GM23338 (cell line): ENCODE results near the gene SH3RF2. TPM values are rescaled to one million over a fixed set of nuclear protein-coding genes. Genes with fewer than 3 reads are reported as not detected.
A peak's percentile ranks its signal among the peaks of the same experiment; 100 is the strongest.

Experiments used
- ATAC-seq: fragments of 200-7000 bp; cut with Tn5 transposase; 3 replicates; pipeline ENCODE4 v1.9.1; 2020
- DNase-seq: peaks from one replicate; pipeline ENCODE4 v3.0.0-alpha.2; 2015; ENCODE audit warnings: low spot score
- H2AFZ ChIP-seq: fragments of 200-600 bp; sonication (generic); 2 replicates; pipeline ENCODE4 v1.8.0; 2016; ENCODE audit warnings: antibody characterized with exemption, mild to moderate bottlenecking, moderate library complexity
- H3F3A ChIP-seq: fragments of 200-600 bp; sonication (generic); replicated peaks from 2 replicates; pipeline ENCODE4 v1.8.0; 2017; ENCODE audit warnings: antibody characterized with exemption, mixed run types, low read depth
- H3K27ac ChIP-seq: fragments of 200-600 bp; sonication (generic); 2 replicates; pipeline ENCODE4 v1.6.1; 2016; ENCODE audit warnings: low read depth
- H3K27me3 ChIP-seq: fragments of 200-600 bp; sonication (generic); 2 replicates; pipeline ENCODE4 v1.8.0; 2016; ENCODE audit warnings: mild to moderate bottlenecking, mixed run types, moderate library complexity; ENCODE audit not compliant: insufficient read depth
- H3K36me3 ChIP-seq: fragments of 200-600 bp; sonication (generic); 2 replicates; pipeline ENCODE4 v1.8.0; 2016; ENCODE audit warnings: mild to moderate bottlenecking; ENCODE audit not compliant: insufficient read depth
- H3K4me1 ChIP-seq: fragments of 200-600 bp; sonication (generic); 2 replicates; pipeline ENCODE4 v1.8.0; 2016; ENCODE audit warnings: mild to moderate bottlenecking, moderate library complexity; ENCODE audit not compliant: insufficient read depth
- H3K4me2 ChIP-seq: fragments of 200-600 bp; sonication (generic); 2 replicates; pipeline ENCODE4 v1.7.1; 2017; ENCODE audit warnings: mixed run types
- H3K4me3 ChIP-seq: fragments of 200-600 bp; sonication (generic); 2 replicates; pipeline ENCODE4 v1.6.1; 2016; ENCODE audit warnings: mixed run types
- H3K79me2 ChIP-seq: fragments of 200-600 bp; sonication (generic); replicated peaks from 2 replicates; pipeline ENCODE4 v1.8.0; 2017; ENCODE audit warnings: mild to moderate bottlenecking; ENCODE audit not compliant: insufficient read depth
- H3K9me2 ChIP-seq: fragments of 200-600 bp; sonication (generic); 2 replicates; pipeline ENCODE4 v1.8.0; 2017; ENCODE audit not compliant: insufficient read depth
- H4K20me1 ChIP-seq: fragments of 200-600 bp; sonication (generic); replicated peaks from 2 replicates; pipeline ENCODE4 v1.8.0; 2017; ENCODE audit warnings: mild to moderate bottlenecking; ENCODE audit not compliant: insufficient read depth
- H3K27ac Mint-ChIP-seq: 2 replicates; pipeline ENCODE4 v1.8.0; 2020; ENCODE audit warnings: inconsistent platforms, mild to moderate bottlenecking, moderate library complexity, mixed read lengths
- H3K27me3 Mint-ChIP-seq: 3 replicates; pipeline ENCODE4 v1.8.0; 2022; ENCODE audit warnings: low read depth, mild to moderate bottlenecking, moderate library complexity, mixed read lengths, inconsistent platforms; ENCODE audit not compliant: insufficient read depth, poor library complexity
- H3K36me3 Mint-ChIP-seq: 3 replicates; pipeline ENCODE4 v1.8.0; 2021; ENCODE audit warnings: low read depth, mild to moderate bottlenecking, inconsistent platforms, moderate library complexity, mixed read lengths
- H3K4me1 Mint-ChIP-seq: 3 replicates; pipeline ENCODE4 v1.8.0; 2020; ENCODE audit warnings: mild to moderate bottlenecking, inconsistent platforms, mixed read lengths
- H3K4me3 Mint-ChIP-seq: 3 replicates; pipeline ENCODE4 v1.8.0; 2021; ENCODE audit warnings: moderate library complexity, mild to moderate bottlenecking, inconsistent platforms, mixed read lengths
- H3K9me3 Mint-ChIP-seq: 3 replicates; pipeline ENCODE4 v1.8.0; 2020; ENCODE audit warnings: moderate library complexity, mild to moderate bottlenecking, inconsistent platforms, mixed read lengths
- CREB1 ChIP-seq: fragments of 250-450 bp; sonication (Bioruptor Pico); IDR thresholded peaks from 2 replicates; pipeline ENCODE4 v1.5.0; 2020; ENCODE audit warnings: low read depth, mild to moderate bottlenecking, moderate library complexity
- EZH2 ChIP-seq: fragments of 200-600 bp; sonication (generic); IDR thresholded peaks from one replicate; pipeline ENCODE4 v1.8.0; 2017; ENCODE audit warnings: antibody characterized with exemption, mild to moderate bottlenecking, low read depth; ENCODE audit not compliant: unreplicated experiment
- JUNB ChIP-seq: IDR thresholded peaks from one replicate; pipeline ENCODE4 v1.6.1; 2016; ENCODE audit warnings: antibody characterized with exemption; ENCODE audit not compliant: unreplicated experiment
- POLR2AphosphoS5 ChIP-seq: IDR thresholded peaks from 2 replicates; pipeline ENCODE4 v1.6.1; 2016; ENCODE audit warnings: antibody characterized with exemption, low read depth
- ZNF331 ChIP-seq: fragments of 250-450 bp; sonication (Bioruptor Pico); IDR thresholded peaks from 2 replicates; pipeline ENCODE4 v1.5.0; 2020; ENCODE audit warnings: low read depth, mild to moderate bottlenecking, moderate library complexity
- polyA plus RNA-seq: library from polyadenylated mRNA; unstranded; fragments of >200 nt; fragmentation: Nextera tagmentation; extraction: Ambion mirVana; gene quantifications from 2 replicates; pipeline ENCODE4 v1.2.1, GENCODE V29; 2016
- total RNA-seq: library from RNA; depleted of rRNA; stranded (reverse); fragments of >200 nt; shearing (Covaris generic); gene quantifications from 2 replicates; pipeline ENCODE4 v1.2.3, GENCODE V29; 2014
- TF ChIP-seq, protein P1 (sequence below): IDR thresholded peaks from one replicate; pipeline ENCODE4 v1.6.1; 2018; ENCODE audit warnings: antibody characterized with exemption; ENCODE audit not compliant: unreplicated experiment
- TF ChIP-seq, protein P2 (sequence below), 2 experiments: fragments of 200-600 bp in 1 of 2; sonication (generic) in 1 of 2; conservative IDR thresholded peaks; 2 replicates each; pipeline versions ENCODE4 v1.5.1 to v1.6.1; 2016 to 2017; ENCODE audit warnings: antibody characterized with exemption in 2 of 2, low read depth in 2 of 2, mild to moderate bottlenecking in 2 of 2, moderate library complexity in 1 of 2
- TF ChIP-seq, protein P3 (sequence below): fragments of 250-450 bp; sonication (Bioruptor Pico); IDR thresholded peaks from 2 replicates; pipeline ENCODE4 v1.5.0; 2020; ENCODE audit warnings: mild to moderate bottlenecking, moderate library complexity

Gene SH3RF2
- total and polyA plus RNA-seq, 2 experiments from 2014 or later: 1.7 to 2.4 TPM

DNA sequence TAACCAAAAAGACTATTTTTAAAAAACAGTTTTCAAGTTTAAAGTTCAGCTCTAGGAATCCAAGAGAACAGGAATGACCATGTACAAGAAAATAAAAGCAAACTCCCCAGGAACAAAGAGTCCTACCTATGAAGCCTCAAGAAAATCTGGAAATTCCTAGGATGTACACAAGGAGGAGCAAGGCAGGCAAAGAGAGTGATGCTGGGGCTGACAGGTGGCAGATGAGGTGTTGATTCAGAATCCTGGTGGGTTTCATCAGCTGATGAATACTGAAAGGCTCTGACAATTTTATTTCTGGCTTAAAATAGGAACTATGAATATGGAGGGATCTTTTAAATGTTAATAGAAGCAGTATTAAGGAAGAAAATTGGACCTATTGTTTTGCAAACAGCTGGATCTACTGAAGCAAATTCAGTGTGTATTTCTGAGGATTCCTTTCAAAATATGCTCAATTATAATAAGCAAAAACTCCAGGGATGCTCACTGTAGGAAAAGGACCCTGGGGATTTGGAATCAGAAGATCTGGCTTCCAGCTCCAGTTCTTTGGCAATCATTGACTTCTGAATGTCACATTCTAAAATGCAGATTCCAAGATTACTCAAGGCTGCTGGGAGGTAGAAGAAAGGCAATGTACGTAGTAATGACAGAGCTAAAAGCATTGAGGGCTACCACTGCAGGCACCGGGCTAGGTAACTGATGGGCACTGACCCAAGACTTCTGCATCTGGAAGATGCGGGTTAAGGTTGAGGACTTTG is 28.0 kb upstream of the SH3RF2 start:
- Histone ChIP-seq H3F3A (no peaks in the 10 kb centered on the region), H3K27ac (no peak overlapping the region), H3K4me1 (0 out of 2 replicates have a peak, but pooled peaks cover 5% of the 10 kb centered on the region), H3K4me3 (no peak overlapping the region), H4K20me1 (no peaks in the 10 kb centered on the region), H3K79me2 (no peaks in the 10 kb centered on the region), H3K9me2 (no peaks in the 10 kb centered on the region), H3K27me3 (no peaks in the 10 kb centered on the region), H3K36me3 (no peaks in the 10 kb centered on the region), H3K4me2 (no peak overlapping the region), H2AFZ (peak overlapping the region; percentile 9; the same call in 1 of the 2 replicates)
- Mint-ChIP-seq H3K36me3 (no peaks in the 10 kb centered on the region), H3K4me3 (no peak overlapping the region), H3K27me3 (peaks cover 4% of the 10 kb centered on the region), H3K9me3 (no peaks in the 10 kb centered on the region), H3K27ac (no peak overlapping the region), H3K4me1 (peaks cover 7% of the 10 kb centered on the region)
- ATAC-seq (peak; percentile 68), DNase-seq (peak; percentile 62)
- TF ChIP-seq EZH2 (no peak), CREB1 (CRISPR knock-in tag) (no peak), ZNF331 (CRISPR knock-in tag) (no peak)
- TF ChIP-seq, protein P1, sequence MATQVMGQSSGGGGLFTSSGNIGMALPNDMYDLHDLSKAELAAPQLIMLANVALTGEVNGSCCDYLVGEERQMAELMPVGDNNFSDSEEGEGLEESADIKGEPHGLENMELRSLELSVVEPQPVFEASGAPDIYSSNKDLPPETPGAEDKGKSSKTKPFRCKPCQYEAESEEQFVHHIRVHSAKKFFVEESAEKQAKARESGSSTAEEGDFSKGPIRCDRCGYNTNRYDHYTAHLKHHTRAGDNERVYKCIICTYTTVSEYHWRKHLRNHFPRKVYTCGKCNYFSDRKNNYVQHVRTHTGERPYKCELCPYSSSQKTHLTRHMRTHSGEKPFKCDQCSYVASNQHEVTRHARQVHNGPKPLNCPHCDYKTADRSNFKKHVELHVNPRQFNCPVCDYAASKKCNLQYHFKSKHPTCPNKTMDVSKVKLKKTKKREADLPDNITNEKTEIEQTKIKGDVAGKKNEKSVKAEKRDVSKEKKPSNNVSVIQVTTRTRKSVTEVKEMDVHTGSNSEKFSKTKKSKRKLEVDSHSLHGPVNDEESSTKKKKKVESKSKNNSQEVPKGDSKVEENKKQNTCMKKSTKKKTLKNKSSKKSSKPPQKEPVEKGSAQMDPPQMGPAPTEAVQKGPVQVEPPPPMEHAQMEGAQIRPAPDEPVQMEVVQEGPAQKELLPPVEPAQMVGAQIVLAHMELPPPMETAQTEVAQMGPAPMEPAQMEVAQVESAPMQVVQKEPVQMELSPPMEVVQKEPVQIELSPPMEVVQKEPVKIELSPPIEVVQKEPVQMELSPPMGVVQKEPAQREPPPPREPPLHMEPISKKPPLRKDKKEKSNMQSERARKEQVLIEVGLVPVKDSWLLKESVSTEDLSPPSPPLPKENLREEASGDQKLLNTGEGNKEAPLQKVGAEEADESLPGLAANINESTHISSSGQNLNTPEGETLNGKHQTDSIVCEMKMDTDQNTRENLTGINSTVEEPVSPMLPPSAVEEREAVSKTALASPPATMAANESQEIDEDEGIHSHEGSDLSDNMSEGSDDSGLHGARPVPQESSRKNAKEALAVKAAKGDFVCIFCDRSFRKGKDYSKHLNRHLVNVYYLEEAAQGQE: no peak
- TF ChIP-seq, protein P2, sequence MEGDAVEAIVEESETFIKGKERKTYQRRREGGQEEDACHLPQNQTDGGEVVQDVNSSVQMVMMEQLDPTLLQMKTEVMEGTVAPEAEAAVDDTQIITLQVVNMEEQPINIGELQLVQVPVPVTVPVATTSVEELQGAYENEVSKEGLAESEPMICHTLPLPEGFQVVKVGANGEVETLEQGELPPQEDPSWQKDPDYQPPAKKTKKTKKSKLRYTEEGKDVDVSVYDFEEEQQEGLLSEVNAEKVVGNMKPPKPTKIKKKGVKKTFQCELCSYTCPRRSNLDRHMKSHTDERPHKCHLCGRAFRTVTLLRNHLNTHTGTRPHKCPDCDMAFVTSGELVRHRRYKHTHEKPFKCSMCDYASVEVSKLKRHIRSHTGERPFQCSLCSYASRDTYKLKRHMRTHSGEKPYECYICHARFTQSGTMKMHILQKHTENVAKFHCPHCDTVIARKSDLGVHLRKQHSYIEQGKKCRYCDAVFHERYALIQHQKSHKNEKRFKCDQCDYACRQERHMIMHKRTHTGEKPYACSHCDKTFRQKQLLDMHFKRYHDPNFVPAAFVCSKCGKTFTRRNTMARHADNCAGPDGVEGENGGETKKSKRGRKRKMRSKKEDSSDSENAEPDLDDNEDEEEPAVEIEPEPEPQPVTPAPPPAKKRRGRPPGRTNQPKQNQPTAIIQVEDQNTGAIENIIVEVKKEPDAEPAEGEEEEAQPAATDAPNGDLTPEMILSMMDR (conservative IDR thresholded peaks at IDR 0.05; ENCODE audit: low read depth in 2 of 2): peak; percentile 55 to 62

DNA sequence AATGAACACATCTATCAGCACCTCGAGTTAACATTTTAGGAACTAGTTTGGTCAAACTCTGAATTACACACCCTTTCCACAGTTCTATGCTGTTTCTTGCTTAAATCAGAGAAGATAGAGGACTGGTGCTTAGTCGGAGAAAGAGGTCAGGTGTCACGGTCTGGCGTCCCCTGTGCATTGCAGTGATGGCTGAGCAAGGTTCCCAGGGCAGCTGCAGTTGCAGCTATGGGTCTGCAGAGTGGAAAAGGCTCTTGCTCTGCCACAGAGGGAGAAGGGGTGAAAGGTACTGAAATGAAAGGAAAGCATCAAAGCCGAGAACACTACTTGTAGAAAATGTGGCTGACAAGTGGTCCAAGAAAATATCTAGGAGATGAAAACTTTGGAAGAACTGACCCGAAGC is 25.2 kb upstream of the SH3RF2 start:
- no peak overlapping the region for H3K4me2 ChIP-seq
- ATAC-seq: no peak; the same call in 2 of the 3 replicates
- no peak overlapping the region for H3K27ac ChIP-seq
- no peaks in the 10 kb centered on the region for H4K20me1 ChIP-seq
- peaks cover 5% of the 10 kb centered on the region; the same call in 1 of the 2 replicates for H3K9me2 ChIP-seq
- Mint-ChIP-seq H3K27ac (no peak overlapping the region), H3K4me1 (peaks cover 7% of the 10 kb centered on the region), H3K36me3 (no peaks in the 10 kb centered on the region), H3K27me3 (peaks cover 4% of the 10 kb centered on the region), H3K4me3 (no peak overlapping the region), H3K9me3 (no peaks in the 10 kb centered on the region)
- H3K79me2 ChIP-seq: no peaks in the 10 kb centered on the region
- H3K36me3 ChIP-seq: no peaks in the 10 kb centered on the region
- H3K27me3 ChIP-seq: no peaks in the 10 kb centered on the region
- no peak overlapping the region for H3K4me3 ChIP-seq
- DNase-seq: no peak
- H3K4me1 ChIP-seq: 0 out of 2 replicates have a peak, but pooled peaks cover 5% of the 10 kb centered on the region
- H3F3A ChIP-seq: no peaks in the 10 kb centered on the region
- no peak overlapping the region for H2AFZ ChIP-seq
- no peak for TF ChIP-seq POLR2AphosphoS5
- TF ChIP-seq, protein P3, sequence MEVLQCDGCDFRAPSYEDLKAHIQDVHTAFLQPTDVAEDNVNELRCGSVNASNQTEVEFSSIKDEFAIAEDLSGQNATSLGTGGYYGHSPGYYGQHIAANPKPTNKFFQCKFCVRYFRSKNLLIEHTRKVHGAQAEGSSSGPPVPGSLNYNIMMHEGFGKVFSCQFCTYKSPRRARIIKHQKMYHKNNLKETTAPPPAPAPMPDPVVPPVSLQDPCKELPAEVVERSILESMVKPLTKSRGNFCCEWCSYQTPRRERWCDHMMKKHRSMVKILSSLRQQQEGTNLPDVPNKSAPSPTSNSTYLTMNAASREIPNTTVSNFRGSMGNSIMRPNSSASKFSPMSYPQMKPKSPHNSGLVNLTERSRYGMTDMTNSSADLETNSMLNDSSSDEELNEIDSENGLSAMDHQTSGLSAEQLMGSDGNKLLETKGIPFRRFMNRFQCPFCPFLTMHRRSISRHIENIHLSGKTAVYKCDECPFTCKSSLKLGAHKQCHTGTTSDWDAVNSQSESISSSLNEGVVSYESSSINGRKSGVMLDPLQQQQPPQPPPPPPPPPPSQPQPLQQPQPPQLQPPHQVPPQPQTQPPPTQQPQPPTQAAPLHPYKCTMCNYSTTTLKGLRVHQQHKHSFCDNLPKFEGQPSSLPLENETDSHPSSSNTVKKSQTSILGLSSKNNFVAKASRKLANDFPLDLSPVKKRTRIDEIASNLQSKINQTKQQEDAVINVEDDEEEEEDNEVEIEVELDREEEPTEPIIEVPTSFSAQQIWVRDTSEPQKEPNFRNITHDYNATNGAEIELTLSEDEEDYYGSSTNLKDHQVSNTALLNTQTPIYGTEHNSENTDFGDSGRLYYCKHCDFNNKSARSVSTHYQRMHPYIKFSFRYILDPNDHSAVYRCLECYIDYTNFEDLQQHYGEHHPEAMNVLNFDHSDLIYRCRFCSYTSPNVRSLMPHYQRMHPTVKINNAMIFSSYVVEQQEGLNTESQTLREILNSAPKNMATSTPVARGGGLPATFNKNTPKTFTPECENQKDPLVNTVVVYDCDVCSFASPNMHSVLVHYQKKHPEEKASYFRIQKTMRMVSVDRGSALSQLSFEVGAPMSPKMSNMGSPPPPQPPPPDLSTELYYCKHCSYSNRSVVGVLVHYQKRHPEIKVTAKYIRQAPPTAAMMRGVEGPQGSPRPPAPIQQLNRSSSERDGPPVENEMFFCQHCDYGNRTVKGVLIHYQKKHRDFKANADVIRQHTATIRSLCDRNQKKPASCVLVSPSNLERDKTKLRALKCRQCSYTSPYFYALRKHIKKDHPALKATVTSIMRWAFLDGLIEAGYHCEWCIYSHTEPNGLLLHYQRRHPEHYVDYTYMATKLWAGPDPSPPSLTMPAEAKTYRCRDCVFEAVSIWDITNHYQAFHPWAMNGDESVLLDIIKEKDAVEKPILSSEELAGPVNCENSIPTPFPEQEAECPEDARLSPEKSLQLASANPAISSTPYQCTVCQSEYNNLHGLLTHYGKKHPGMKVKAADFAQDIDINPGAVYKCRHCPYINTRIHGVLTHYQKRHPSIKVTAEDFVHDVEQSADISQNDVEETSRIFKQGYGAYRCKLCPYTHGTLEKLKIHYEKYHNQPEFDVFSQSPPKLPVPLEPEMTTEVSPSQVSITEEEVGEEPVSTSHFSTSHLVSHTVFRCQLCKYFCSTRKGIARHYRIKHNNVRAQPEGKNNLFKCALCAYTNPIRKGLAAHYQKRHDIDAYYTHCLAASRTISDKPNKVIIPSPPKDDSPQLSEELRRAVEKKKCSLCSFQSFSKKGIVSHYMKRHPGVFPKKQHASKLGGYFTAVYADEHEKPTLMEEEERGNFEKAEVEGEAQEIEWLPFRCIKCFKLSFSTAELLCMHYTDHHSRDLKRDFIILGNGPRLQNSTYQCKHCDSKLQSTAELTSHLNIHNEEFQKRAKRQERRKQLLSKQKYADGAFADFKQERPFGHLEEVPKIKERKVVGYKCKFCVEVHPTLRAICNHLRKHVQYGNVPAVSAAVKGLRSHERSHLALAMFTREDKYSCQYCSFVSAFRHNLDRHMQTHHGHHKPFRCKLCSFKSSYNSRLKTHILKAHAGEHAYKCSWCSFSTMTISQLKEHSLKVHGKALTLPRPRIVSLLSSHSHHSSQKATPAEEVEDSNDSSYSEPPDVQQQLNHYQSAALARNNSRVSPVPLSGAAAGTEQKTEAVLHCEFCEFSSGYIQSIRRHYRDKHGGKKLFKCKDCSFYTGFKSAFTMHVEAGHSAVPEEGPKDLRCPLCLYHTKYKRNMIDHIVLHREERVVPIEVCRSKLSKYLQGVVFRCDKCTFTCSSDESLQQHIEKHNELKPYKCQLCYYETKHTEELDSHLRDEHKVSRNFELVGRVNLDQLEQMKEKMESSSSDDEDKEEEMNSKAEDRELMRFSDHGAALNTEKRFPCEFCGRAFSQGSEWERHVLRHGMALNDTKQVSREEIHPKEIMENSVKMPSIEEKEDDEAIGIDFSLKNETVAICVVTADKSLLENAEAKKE (CRISPR knock-in tag): no peak
- TF ChIP-seq JUNB: no peak
